ENCODE measurements around the gene MS4A6E.

Gene MS4A6E

DNA sequence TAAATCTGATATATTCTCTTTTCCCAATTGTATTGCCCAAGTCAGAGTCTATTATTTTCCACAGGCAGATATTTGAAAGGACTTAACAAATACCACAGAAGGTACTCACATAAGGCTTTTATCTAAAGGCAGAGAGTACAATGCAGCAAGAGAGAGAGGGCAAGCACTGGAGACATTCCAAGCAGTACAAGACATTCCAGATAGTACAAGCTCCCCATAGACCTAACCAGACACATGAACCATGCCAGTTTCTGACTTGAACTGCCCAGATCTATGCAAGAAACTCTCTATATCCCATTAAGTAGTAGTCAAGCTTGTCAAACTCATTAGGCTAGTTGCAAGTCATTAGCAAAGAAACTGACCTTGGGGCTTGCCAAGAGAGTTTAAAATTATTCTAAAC is 11.2 kb upstream of the MS4A6E start:
- Histone ChIP-seq H3K27ac (no peak overlapping the region), H3K4me3 (no peak overlapping the region)
- no peak for DNase-seq (ENCODE audit: low spot score)
- TF ChIP-seq, protein P1, sequence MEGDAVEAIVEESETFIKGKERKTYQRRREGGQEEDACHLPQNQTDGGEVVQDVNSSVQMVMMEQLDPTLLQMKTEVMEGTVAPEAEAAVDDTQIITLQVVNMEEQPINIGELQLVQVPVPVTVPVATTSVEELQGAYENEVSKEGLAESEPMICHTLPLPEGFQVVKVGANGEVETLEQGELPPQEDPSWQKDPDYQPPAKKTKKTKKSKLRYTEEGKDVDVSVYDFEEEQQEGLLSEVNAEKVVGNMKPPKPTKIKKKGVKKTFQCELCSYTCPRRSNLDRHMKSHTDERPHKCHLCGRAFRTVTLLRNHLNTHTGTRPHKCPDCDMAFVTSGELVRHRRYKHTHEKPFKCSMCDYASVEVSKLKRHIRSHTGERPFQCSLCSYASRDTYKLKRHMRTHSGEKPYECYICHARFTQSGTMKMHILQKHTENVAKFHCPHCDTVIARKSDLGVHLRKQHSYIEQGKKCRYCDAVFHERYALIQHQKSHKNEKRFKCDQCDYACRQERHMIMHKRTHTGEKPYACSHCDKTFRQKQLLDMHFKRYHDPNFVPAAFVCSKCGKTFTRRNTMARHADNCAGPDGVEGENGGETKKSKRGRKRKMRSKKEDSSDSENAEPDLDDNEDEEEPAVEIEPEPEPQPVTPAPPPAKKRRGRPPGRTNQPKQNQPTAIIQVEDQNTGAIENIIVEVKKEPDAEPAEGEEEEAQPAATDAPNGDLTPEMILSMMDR (IDR thresholded peaks at IDR 0.05), result no peak

DNA sequence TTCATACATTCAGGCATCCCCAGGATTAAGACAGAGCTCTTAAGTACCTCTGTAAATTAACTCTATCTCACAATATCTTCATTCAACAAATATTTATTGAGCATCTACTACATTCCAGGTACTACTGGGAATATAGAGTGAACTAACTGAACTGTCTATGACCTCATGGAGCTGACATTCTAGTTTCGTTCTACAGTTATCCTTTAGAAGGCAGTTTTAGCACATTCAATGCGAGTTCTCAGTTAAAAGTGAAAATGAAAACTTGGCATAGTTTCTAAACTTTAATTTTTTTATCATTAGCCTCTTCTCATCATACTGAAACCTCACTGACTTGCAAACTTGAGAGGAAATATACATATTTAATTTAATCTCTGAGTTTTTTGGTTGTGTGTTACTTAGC is 10.7 kb upstream of the MS4A6E start:
- no peak overlapping the region for H3K27ac ChIP-seq
- no peak for DNase-seq (ENCODE audit: low spot score)

DNA sequence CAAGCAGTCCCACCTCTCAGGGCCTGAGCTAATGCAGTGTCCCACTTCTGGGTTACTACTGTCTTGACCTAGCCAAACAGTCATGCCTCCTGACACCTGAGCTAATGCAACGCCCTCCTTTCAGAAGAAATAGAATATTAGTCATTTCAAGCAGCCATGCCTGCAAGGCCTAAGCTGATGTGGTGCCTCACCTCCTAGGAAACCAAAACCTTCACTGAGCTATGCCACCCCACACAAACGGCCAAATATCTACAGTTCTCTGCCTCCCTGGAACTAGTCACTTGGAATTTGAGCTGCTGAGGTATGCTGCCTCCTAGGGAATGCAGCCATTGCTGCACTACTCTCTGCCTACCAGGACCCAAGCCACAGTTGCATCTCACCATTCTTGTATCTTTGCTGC is 8.3 kb upstream of the MS4A6E start:
- Histone ChIP-seq H3K27ac (no peak overlapping the region), H3K4me3 (no peak overlapping the region)
- no peak for DNase-seq (ENCODE audit: low spot score)
- TF ChIP-seq, protein P1 (IDR thresholded peaks at IDR 0.05), result no peak

More for the DNA sequence above, 10.7 kb upstream of the MS4A6E start:
- TF ChIP-seq, protein P1 (IDR thresholded peaks at IDR 0.05), result no peak
- H3K4me3 ChIP-seq, result no peak overlapping the region

DNA sequence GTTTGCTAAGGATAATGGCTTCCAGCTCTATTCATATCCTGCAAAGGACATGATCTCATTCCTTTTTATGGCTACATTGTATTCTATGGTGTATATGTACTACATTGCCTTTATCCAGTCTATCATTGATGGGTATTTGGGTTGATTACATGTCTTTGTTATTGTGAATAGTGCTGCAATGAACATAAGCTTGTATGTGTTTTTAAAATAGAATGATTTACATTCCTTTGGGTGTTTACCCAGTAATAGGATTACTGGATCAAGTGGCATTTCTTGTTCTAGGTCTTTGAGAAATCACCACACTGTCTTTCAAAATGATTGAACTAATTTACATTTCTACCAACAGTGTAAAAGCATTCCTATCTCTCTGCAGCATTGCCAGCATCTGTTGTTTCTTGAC is 6.0 kb upstream of the MS4A6E start:
- TF ChIP-seq, protein P1 (IDR thresholded peaks at IDR 0.05), result no peak
- Histone ChIP-seq H3K27ac (no peak overlapping the region), H3K4me3 (no peak overlapping the region)
- no peak for DNase-seq (ENCODE audit: low spot score)

DNA sequence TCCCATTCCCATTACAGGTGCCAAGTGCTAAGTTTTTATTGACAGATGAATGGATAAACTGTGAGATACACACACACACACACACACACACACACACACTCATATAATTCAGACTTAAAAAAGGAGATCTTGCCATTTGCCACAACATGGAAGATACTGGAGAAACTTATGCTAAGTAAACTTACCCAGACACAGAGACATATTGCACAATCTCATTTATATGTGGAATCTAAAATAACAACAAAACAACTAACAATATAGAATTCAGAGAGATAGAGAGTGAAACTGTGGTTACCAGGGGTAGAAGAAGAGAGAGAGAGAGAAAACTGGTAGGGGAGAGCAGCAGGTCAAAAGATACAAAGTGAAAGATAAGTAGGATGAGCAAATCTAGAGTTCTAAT is 1.4 kb downstream of the MS4A6E start:
- DNase-seq (ENCODE audit: low spot score), result no peak
- Histone ChIP-seq H3K4me3 (no peak overlapping the region), H3K27ac (no peak overlapping the region)
- TF ChIP-seq, protein P1 (IDR thresholded peaks at IDR 0.05), result no peak

DNA sequence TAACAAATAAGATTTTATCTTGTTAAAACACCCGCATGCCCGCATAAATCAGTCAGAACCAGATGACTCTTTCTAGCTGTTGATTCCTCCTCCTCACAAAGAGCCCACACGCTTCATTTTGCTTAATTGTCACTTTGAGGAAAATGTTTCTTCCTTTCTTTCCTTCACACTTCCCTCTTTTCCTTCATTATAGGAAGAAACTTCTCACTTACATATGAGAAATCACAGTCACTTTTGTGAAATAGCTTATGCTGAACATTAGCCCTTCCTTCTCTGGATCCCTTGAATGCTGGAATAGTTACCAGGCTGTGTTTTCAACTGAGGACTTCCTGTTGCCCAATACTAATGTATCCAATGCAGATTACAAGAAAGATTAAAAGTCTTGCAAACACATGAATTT is 5.8 kb downstream of the MS4A6E start:
- Histone ChIP-seq H3K4me3 (no peak overlapping the region), H3K27ac (no peak overlapping the region)
- DNase-seq (ENCODE audit: low spot score), result no peak
- TF ChIP-seq, protein P1 (IDR thresholded peaks at IDR 0.05), result no peak

DNA sequence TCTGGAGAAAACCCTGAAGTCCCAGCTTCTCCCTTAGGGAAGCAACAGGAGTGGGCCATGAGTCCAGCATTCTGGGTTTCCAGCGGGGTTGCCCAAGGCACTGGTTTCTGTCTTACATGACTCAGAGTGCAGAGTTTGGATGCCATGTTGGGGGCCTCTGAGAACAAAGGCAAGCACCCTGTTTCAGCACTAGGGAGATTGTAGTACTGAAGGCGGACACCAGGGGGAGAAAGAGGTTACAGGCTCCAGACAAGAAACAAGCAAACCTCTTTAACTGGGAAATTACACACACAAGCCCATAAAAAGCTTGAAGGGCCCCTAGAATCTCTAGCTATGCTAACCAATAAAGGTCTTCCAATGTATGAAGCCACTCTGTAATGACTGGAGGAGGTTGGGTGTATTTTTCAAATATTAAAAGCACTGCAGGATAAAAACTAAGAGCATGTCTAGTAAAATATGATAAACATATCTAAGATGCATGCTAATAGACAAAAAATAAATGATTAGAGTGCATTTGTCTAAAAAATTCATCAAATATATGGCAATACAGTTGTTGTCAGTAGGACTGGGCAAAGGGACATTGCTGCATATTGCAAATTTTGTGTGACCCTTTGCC is 7.1 kb downstream of the MS4A6E start:
- no peak for DNase-seq (ENCODE audit: low spot score)
- Histone ChIP-seq H3K27ac (peak overlapping the region in 1 of 2 donors; percentile 0), H3K4me3 (no peak overlapping the region)
- TF ChIP-seq, protein P1 (IDR thresholded peaks at IDR 0.05), result no peak
